Bone marrow (tissue), 2 donors: ENCODE data around the gene SPEM1.

Source experiments
- DNase-seq, 2 donors: peaks; one replicate each; lab custom pipeline; 2025; lab: John Stamatoyannopoulos, UW

Gene SPEM1, protein sequence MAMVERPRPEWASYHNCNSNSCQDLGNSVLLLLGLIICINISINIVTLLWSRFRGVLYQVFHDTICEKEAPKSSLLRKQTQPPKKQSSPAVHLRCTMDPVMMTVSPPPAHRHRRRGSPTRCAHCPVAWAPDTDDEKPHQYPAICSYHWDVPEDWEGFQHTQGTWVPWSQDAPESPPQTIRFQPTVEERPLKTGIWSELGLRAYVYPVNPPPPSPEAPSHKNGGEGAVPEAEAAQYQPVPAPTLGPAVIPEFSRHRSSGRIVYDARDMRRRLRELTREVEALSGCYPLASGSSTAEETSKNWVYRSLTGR

DNA sequence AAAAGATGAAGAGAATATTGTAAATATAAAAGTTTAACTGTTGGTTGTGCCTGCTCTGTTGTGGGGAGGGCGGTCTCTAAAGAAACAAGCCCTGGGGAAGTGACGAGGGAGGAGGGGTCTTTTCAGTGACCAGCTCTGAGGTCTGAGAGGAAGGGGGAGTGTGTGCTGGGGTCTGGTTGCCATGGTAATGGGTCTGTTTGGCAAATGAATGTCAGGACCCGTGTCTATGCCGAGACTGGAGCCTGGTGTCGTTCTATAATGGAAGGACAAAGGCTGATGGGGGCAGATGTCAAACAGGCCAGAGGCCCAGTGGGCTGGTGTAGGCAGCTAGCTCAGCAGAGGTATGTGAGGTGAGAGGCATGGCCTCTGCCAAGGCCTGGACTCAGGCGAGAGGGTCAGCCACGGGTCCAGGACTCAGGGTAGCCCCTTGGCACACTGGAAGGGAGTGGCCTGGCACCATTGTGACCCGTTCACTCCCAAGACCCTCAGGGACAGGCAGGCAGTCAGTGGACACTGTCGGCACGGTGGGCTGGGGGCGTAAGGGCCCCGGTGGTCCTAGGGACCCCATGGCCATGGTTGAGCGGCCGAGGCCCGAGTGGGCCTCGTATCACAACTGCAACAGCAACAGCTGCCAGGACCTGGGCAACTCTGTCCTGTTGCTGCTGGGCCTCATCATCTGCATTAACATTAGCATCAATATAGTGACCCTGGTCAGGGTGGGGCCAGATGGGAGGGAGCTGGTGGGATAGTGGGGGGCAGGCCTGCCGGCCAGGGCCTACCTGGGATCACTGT, at the start of gene SPEM1:
SPEM1 (plus strand) TSS at position 506 of the 792 bp plus-strand sequence; CDS start at position 567, 61 bp downstream.
- no peak for DNase-seq

DNA sequence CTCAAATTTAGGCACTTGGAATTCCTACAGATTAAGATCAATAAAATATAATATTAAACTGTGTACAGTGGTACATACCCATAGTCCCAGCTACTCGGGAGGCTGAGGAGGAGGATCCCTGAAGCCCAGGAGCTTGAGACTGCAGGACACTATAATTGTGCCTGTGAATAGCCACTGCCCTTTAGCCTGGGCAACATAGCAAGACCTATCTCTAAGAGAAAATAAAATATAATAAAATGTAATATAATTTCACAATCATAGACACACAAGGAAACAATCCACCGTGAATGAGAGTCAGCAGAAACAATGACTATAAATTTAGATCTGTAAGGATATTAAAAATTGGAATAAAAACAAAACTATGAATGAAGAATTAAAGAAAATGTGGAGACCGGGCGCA, 49.3 kb upstream of the SPEM1 start:
- no peak for DNase-seq

DNA sequence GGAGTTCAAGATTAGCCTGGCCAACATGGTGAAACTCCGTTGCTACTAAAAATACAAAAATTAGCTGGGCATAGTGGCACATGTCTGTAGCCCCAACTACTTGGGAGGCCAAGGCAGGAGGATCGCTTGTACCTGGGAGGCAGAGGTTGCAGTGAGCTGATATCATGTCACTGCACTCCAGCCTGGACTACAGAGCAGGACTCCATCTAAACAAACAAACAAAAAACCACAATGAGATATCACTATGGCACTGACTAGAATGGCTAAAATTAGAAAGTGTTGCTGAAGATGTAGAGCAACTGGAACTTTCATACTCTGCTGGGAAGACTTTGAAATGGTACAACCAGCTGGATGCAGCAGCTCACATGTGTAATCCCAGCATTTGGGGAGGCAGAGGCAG, 45.8 kb upstream of the SPEM1 start:
- DNase-seq = no peak

DNA sequence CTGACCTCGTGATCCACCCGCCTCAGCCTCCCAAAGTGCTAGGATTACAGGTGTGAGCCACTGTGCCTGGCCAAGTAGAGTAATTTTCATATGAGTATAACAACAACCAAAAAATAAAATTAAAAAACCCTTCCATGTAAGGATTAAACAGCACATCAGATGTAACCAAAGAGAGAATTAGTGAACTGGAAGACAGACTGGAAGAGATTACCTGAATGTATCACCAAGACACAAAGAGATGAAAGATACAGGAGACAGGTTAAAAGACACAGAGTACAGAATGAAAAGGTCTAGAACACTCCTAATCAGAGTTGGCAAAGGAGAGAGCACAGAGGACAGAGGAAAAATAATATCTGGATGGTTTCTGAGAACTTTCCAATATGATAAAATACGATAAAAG, 41.0 kb upstream of the SPEM1 start:
- no peak for DNase-seq

DNA sequence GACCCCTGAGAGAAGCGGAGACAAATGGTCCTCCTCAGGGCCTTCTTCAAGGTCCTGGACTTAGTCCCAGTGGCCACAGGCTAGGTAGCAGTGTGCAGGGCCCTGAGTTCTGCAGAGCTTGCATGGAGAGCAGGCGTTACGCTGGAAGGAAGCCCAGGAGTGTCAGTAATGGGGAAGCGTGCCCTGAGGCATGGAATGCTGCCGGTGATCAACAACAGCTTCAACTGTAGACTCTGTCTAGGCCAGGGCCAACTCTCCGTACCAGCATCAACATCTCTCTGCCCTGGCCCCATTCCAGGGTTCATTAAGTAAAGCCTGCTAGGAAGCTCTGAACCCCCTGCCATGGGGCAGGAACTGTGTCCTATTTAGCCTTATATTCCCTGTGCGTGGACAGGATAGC, 39.8 kb upstream of the SPEM1 start:
- no peak for DNase-seq

DNA sequence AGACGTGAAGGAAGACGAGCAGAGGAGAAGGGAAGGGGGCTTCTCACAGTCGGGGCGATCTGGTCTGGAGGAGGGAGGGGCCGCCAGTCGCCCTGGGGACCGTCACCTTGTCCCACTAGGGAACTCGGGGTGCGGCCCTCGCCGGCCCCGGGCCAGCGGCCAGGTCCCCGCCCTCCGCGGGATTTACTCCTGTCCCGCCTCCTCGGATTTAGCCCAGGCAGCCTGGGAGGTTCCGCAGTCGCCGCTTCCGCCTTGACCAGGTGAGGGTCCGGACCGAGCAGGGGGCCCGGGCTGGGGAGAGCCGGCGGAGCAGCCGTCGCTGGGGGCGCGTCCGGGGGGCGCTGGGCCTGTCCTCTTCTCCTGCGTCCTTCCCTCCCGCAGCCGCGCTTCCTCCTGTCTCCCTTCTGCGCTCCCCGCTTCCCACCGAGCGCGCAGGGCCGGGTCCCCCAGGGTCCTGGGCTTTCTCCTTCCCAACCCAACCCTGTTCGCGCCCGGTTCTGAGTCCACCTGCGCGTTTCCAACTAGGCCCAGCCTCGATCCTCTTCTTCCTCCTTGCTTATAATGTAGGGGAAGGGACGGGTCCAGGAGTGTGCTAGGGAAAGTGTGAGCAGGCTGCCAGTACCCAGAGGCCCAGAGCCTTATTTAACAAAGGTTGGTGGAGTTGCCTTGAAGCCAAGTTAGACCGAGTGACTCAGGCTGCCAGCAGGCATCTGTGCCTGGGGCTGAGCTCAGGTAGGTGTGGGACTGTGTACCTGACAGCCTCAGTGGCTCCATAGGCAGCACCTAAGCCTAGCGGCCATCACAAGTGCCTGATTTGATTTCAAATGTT, 39.1 kb upstream of the SPEM1 start, which contains the start of gene TNK1:
TNK1 (plus strand) TSS at position 235 of the 829 bp plus-strand sequence. CDS start 1,838 bp downstream, outside the sequence.
- DNase-seq = no peak

DNA sequence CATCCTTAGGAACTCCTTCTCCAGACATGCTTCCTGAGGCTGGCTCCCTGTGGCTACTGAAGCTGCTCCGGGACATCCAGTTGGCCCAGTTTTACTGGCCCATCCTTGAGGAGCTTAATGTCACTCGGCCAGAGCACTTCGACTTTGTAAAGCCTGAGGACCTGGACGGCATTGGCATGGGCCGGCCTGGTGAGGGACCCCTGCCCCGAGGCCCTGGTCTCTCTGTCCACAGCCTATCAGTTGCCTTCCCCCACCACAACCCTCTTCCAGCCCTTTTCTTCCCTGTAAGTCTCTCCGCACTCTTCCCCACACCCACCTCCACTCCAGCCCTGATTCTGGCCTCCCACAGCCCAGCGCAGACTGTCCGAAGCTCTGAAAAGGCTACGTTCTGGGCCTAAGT, 37.2 kb upstream of the SPEM1 start:
- no peak for DNase-seq

DNA sequence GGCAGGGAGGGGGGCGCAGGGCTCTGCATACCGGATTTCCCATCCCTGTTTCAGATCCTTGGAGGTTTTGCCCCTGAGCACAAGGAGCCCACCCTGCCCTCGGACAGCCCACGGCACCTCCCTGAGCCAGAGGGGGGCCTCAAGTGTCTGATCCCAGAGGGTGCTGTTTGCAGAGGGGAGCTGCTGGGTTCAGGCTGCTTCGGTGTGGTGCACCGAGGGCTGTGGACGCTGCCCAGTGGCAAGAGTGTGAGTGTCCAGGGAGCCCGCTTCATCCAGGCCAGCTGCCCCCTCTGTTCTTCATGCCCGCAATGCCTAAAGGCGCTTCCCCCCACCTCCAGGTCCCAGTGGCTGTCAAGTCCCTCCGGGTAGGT, 36.8 kb upstream of the SPEM1 start:
- no peak for DNase-seq

DNA sequence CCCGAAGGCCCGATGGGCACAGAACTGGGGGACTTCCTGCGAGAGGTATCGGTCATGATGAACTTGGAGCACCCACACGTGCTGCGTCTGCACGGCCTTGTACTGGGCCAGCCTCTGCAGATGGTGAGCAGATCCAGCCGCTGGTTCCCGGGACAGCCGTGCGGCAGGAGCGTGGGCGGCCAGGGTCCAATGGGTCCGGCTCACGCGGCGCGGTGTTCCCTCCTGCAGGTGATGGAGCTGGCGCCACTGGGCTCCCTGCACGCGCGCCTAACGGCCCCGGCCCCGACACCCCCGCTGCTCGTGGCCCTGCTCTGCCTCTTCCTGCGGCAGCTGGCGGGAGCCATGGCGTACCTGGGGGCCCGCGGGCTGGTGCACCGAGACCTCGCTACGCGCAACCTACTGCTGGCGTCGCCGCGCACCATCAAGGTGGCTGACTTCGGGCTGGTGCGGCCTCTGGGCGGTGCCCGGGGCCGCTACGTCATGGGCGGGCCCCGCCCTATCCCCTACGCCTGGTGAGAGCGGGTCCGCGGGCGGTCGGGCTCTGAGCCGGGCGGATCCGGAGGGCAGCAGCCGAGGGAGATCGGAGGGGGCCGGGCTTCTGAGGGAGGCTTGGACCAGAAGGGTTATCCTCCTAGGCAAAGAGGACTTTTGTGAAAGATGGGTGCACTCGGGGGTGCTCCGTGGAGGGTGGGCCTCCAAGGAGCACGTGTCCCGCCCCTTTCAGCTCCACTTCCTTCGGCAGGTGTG, 36.2 kb upstream of the SPEM1 start:
- no peak for DNase-seq

DNA sequence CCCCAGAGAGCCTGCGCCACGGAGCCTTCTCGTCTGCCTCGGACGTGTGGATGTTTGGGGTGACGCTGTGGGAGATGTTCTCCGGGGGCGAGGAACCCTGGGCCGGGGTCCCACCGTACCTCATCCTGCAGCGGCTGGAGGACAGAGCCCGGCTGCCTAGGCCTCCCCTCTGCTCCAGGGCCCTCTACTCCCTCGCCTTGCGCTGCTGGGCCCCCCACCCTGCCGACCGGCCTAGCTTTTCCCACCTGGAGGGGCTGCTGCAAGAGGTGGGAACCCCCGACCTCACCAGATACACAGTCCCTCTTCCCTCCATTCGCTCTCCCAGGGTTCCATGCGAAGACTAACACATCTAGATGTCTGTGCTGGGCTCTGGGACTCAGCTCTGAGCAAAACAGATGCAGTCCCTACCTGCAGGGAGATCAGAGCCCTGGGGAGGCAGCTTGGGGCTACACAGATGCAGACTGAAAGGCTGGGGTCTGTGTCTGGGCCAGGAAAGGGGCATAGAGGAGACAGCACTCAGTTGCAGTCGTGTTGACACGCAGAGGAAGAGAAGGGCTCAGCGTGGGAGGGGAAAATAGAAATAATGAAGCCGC, 35.5 kb upstream of the SPEM1 start:
- no peak for DNase-seq

DNA sequence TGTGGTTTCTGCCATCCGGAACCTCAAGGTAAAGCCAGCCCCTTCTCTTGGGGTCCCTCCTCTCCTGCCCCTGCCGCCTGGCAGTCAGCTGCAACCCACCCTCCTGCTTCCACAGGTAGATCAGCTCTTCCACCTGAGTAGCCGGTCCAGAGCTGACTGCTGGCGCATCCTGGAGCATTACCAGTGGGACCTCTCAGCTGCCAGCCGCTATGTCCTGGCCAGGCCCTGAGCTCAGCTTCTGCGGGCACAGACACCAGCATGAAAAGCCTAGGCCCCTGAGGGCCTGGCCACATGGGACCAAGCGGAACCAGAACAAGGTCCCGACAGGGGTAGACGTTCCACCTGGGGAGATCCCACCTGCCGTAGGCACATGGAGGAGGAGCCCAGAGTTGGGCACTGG, 31.3 kb upstream of the SPEM1 start:
- no peak for DNase-seq

DNA sequence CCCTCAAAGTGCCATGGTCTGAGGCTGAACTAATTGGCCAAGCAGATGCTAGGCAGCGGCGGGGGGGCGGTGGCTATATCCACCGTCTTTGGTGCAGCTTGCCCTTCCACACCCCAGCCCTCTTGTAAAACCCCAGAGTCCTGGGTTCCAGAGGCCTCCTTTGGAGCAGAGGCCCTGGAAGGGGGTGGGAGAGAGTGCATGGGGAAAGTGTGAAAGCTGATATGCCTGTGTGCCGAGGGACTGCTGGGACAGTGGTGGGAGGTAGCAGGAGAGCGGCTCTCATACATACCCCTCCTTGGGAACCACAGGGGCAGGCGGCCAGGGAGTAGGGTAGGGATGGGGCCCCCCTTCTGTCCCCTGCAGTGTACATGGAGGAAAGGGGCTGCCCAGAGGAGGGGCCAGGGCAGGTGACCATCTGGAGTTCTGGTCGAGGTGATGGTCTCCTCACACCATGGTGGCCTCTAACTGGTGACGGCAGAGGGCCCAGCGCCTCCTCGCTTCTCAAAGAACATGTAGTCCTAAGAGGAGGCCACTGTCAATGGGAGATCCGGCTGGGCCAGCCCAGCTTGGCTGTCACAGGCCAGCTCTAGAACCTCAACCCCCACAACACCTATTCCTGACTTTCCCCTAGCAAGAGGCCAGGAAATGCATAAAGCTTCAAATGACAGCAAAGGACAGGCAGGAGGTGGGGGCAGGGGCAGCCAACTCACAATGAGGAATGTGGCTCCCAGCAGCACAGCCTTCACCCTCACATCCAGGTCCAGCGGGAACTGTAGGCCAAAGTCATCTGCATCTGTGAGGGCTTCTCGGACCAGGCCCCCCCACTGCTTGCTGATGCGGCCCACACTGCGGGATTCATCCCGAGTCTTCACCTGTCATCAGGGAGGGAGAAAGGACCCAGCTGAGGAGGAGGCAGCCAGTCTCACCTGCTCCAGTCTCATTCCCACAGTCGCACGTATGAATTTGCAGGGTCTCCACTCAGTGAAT, 29.9 kb upstream of the SPEM1 start:
- DNase-seq = no peak

DNA sequence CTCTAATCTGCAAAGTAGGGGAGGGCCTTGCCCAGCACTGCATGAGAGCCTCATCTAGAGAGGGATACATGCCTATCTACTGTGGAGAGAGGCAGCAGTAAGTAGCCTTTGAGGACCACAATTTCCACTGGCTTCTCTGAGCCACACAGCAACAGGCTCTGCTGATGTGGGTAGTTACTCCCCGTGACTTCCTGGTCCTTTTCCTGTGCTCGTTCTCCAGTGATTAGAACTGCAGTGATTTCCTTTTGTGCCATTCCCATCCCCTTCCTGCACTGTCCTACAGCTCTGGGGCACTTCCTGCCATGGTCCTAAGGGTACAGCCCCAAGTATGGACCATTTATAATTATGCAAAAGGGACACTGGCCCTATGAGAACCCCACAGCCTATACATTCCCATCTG, 28.8 kb upstream of the SPEM1 start:
- no peak for DNase-seq

DNA sequence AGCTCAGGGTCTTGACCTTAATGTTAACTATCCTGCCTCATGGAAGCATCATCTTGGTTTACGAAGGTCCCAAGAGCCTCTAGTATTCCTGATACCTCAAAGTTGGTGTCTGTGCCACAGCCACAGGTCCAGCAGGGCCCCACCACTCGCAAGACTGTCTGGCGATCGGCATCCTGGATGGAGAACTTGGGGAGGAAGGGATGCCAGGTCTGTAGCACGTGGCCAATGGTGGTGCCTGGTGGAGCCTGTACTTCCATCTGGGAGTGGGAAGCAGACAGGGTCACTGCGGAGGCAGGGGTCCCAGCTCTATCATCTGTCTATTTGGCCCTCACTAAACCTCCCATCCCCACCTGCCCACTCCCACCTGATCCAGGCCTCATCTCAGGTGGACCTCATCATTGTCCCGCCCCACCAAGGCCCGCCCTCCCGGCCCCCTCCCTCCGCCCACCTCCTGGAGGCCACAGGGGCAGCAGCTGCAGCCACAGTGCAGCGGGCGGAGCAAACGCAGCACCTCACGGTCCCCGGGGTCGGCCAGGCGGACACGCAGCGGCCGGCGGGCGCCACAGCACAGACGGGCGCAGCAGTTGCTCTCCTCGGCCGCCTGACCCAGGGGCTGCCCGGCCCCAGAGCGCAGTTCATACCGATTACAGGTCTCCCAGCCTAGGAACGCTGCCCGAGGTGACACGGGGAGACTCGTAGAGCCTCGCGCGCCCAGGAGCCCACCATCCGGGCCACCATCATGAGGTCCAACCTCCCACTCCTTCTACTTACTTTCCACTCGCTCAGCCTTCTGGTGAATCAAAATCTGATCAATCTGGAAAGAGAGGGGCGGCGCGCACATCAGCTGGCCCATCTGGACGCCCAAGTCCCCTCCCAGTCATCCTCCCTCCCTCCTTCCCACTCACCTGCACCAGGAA, 27.2 kb upstream of the SPEM1 start:
- DNase-seq = no peak

DNA sequence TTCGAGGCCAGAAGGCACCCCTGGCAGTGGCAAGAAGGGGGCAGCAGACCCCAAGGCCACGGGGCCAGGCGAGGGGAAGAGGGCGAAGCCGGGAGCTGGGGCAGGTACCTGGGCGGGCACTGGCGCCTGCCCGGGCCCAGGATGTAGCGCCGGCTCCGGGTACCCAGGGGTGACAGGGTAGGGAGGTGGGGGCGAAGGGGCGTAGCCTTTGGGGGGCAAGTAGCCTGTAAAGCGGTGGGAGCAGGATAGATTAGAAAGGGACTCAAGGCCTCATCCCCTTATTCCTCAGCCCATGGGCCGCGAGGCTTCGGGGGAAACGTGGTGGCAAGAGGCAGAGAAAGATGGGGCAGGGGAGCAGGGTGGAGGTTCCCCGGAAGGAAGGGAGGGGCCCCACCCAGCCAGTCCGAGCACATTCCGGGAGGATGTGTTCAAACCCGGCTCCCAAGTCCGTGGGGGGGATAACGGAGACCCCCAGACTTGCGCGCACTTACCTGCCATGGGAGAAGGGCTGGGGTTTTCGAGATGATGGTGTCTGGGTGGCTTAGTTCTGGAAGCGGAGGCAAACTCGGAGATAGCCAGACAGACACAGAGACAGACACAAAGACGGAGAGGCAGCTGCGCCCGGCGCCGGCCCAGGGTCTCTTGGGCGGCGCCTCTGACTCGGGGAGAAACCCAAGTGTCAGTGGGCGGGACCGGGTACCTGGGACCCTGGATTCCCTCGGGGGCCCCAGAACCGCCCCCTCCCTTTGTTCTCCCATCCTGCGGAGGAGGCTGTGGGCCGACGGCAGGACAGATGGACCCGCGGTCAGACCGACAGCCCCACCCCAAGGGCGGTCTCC, 26.3 kb upstream of the SPEM1 start:
- peak in 1 of 2 donors; percentile 66 for DNase-seq

DNA sequence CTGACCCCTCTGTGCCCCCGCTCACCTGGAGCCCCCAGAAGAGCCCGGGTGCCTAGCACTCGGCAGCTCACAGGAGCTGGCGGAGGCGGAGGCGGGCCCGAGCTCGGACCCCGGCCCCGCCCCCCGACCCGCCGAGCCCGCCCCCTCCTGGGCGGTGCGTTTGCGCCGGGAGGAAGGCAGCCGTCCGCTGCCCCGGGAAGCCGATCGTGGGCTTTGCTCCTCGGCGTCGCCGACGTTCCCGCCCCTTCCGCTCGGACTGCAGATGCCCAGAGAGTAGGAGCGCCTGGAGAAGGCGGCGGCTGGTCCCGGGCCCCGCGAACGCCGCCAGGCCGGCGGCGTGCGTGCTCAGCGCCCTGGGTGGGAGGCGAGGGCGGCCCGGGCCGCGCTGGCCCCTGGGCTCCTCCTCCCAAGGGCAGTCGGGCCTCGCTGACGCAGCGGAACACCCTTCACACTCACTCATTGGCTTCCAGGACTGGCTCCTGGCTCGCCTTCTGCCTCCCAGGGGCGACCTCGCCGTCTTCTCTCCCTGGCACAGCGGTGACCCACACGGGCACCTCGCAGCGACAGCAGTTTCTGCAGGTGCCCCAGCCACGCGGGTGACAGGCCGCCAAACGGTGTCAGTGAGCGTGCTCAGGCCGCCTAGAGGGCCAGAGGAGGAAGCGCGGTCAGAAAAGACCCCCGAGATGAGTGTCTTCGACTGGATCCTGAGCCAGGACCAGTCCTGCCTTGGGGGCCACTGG, 25.5 kb upstream of the SPEM1 start, which contains the start of gene PLSCR3:
PLSCR3 (minus strand) TSS at position 74 of the 740 bp plus-strand sequence. CDS start 415 bp downstream, outside the sequence.
- peak; percentile 45 to 93 for DNase-seq

DNA sequence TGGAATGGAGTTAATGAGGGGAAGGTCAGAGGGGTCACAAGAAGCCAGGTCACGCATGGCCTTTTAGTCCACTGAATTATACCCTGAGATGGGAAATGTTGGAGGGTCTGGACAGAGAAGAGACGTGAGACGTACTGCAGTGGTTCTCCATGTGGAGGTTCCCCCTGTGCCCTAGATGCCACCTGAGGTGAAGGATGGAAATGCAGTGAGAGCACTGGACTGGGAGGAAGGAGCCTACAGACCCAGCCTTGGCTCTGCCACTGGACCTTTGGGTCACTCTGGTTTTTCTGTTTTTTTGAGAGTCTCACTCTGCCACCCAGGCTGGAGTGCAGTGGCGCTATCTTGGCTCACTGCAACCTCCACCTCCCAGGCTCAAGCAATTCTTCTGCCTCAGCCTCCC, 24.0 kb upstream of the SPEM1 start:
- no peak for DNase-seq
